ENCODE results near the gene ADRA2B.

DNA sequence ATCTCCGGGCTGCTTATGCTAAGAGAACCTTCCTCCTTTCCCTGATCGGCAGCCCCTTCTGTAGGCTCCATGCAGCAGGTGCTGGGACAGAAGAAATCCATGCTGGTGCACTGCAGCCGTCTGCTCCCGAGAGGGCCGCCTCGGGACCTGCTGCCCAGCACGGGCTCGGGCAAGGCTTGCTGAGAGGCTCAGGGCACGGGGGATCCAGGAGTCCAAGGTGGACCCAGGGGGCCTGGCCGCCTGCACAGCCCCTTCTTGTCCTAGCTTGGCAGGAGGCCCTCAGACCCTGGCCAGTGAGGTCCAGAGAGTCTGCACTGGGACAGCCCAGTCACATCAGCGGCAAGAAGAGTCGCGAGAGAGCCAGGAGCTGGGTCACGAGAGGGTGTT is 42.2 kb upstream of the ADRA2B start:
- TF ChIP-seq CTCF (IDR thresholded peaks at IDR 0.05) (no peak), POLR2A (IDR thresholded peaks at IDR 0.05) (no peak)
